ENCODE results near the gene CFTR. TPM values are rescaled to one million over a fixed set of nuclear protein-coding genes. Genes with fewer than 3 reads are reported as not detected.
"Not testable (repeated sequence)": the region's sequence is repeated elsewhere in the genome, so short reads cannot be mapped to it uniquely, and the experiment has no call there.

CFTR gene
- total RNA-seq, 2 donors from 2014 or later, result 2.0 to 3.5 TPM

DNA sequence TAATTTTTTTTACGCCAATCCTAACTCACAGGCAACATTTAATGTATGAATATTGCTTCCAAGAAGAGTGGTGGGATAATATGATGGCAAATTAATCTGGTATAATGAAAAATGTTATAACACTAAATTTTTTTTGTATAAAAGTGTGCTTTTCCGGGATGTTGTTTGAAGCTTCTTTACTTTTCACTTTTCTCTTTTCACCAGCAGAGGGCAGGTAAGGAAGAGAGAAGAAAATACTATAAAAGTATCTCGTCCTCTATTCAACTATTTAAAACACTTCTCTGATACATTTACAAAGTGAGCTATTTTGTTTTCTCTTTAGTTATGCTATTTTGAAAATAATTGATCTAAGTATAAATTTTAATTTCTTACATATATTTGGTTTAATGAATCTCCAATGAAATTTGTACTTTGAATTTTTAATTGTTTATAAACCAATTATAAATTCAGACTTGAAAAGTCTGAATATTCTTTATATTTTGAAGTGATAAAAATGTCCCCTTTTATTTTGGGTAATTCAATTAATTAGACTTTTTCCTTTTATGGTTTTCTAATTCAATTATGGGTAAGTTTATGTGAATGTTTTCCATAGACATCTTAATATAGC, 20.7 kb upstream of the CFTR start:
- no peak for DNase-seq
- no peaks in the 10 kb centered on the region for H3K36me3 Mint-ChIP-seq (ENCODE audit: low read depth)
- no peaks in the 10 kb centered on the region for H3K4me1 ChIP-seq (ENCODE audit: control insufficient read depth, insufficient read depth, low read length)
- TF ChIP-seq, protein P1, sequence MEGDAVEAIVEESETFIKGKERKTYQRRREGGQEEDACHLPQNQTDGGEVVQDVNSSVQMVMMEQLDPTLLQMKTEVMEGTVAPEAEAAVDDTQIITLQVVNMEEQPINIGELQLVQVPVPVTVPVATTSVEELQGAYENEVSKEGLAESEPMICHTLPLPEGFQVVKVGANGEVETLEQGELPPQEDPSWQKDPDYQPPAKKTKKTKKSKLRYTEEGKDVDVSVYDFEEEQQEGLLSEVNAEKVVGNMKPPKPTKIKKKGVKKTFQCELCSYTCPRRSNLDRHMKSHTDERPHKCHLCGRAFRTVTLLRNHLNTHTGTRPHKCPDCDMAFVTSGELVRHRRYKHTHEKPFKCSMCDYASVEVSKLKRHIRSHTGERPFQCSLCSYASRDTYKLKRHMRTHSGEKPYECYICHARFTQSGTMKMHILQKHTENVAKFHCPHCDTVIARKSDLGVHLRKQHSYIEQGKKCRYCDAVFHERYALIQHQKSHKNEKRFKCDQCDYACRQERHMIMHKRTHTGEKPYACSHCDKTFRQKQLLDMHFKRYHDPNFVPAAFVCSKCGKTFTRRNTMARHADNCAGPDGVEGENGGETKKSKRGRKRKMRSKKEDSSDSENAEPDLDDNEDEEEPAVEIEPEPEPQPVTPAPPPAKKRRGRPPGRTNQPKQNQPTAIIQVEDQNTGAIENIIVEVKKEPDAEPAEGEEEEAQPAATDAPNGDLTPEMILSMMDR (conservative IDR thresholded peaks at IDR 0.05), result peak; percentile 86
- H3K9me3 Mint-ChIP-seq, result peaks cover 3% of the 10 kb centered on the region
- H3K27ac ChIP-seq (ENCODE audit: low read depth, low read length), result no peak overlapping the region
- H3K4me3 Mint-ChIP-seq, result no peak overlapping the region
- H3K36me3 ChIP-seq (ENCODE audit: control insufficient read depth, insufficient read depth, low read length), result no peaks in the 10 kb centered on the region
- H3K27ac Mint-ChIP-seq, result no peak overlapping the region
- WGBS, 2 experiments (ENCODE audit: insufficient coverage in 1 of 2, insufficient read length in 1 of 2), result 83% methylated on average over 1 of the region's 3 CpGs; no CpG with 5 or more reads in 1 of the 2 experiments
- no peaks in the 10 kb centered on the region for H3K27me3 Mint-ChIP-seq (ENCODE audit: insufficient read depth)
- H3K9ac ChIP-seq (ENCODE audit: extremely low read depth, low read length, poor library complexity, severe bottlenecking), result no peak overlapping the region
- H3K4me3 ChIP-seq (ENCODE audit: low read length), result no peak overlapping the region
- no peaks in the 10 kb centered on the region for H3K27me3 ChIP-seq (ENCODE audit: control insufficient read depth, insufficient read depth, low read length, poor library complexity, severe bottlenecking)
- no peaks in the 10 kb centered on the region for H3K4me1 Mint-ChIP-seq
- no peaks in the 10 kb centered on the region for H3K9me3 ChIP-seq (ENCODE audit: control insufficient read depth, low read length)

DNA sequence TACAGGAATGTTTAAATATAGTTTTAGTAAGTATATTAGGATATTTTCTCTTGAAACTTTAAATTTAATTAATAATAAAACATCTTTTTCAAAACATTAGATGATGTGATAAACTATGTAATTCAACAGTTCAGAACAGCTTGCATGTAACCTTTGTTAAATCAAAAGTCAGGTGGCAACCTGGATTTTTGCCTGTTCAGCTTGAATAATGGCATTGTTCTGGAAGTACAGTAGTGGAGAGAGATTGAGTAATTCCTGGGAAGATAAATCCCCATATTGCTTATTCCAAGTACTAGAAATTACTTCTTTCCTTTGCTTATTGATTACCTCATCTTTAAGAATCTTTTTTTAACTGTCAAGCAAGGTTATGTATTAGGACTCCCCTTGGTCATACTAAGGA, 20.1 kb upstream of the CFTR start:
- H3K9me3 Mint-ChIP-seq, result peaks cover 3% of the 10 kb centered on the region
- no peak for DNase-seq
- no peaks in the 10 kb centered on the region for H3K4me1 Mint-ChIP-seq
- H3K27ac Mint-ChIP-seq, result no peak overlapping the region
- H3K9me3 ChIP-seq (ENCODE audit: control insufficient read depth, low read length), result no peaks in the 10 kb centered on the region
- H3K4me3 ChIP-seq (ENCODE audit: low read length), result no peak overlapping the region
- H3K9ac ChIP-seq (ENCODE audit: extremely low read depth, low read length, poor library complexity, severe bottlenecking), result no peak overlapping the region
- no peak overlapping the region for H3K27ac ChIP-seq (ENCODE audit: low read depth, low read length)
- no peaks in the 10 kb centered on the region for H3K27me3 ChIP-seq (ENCODE audit: control insufficient read depth, insufficient read depth, low read length, poor library complexity, severe bottlenecking)
- H3K36me3 Mint-ChIP-seq (ENCODE audit: low read depth), result no peaks in the 10 kb centered on the region
- H3K4me3 Mint-ChIP-seq, result no peak overlapping the region
- TF ChIP-seq, protein P1 (conservative IDR thresholded peaks at IDR 0.05), result no peak
- H3K4me1 ChIP-seq (ENCODE audit: control insufficient read depth, insufficient read depth, low read length), result no peaks in the 10 kb centered on the region
- no peaks in the 10 kb centered on the region for H3K36me3 ChIP-seq (ENCODE audit: control insufficient read depth, insufficient read depth, low read length)
- no peaks in the 10 kb centered on the region for H3K27me3 Mint-ChIP-seq (ENCODE audit: insufficient read depth)

DNA sequence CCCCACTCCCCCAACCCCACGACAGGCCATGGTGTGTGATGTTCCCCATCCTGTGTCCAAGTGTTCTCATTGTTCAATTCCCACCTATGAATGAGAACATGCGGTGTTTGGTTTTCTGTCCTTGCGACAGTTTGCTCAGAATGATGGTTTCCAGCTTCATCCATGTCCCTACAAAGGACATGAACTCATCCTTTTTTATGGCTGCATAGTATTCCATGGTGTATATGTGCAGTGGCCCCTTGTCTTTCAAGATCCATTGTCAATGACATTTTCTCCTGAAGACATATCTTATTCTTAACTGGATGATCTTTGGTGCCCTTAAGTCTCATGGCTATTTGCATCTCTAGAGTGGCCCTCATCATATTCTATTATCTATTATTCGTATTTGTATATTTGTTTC, 19.0 kb upstream of the CFTR start:
- H3K4me3 Mint-ChIP-seq; H3K27me3 Mint-ChIP-seq (ENCODE audit: insufficient read depth); H3K9ac ChIP-seq (ENCODE audit: extremely low read depth, low read length, poor library complexity, severe bottlenecking); DNase-seq; H3K27ac Mint-ChIP-seq; H3K4me1 Mint-ChIP-seq; H3K36me3 Mint-ChIP-seq (ENCODE audit: low read depth); H3K4me3 ChIP-seq (ENCODE audit: low read length); H3K27ac ChIP-seq (ENCODE audit: low read depth, low read length); H3K9me3 ChIP-seq (ENCODE audit: control insufficient read depth, low read length); H3K9me3 Mint-ChIP-seq; H3K4me1 ChIP-seq (ENCODE audit: control insufficient read depth, insufficient read depth, low read length); H3K36me3 ChIP-seq (ENCODE audit: control insufficient read depth, insufficient read depth, low read length); H3K27me3 ChIP-seq (ENCODE audit: control insufficient read depth, insufficient read depth, low read length, poor library complexity, severe bottlenecking): not testable (repeated sequence)
- 88% methylated on average over 1 of the region's 4 CpGs; no CpG with 5 or more reads in 1 of the 2 experiments for WGBS, 2 experiments (ENCODE audit: insufficient coverage in 1 of 2, insufficient read length in 1 of 2)

DNA sequence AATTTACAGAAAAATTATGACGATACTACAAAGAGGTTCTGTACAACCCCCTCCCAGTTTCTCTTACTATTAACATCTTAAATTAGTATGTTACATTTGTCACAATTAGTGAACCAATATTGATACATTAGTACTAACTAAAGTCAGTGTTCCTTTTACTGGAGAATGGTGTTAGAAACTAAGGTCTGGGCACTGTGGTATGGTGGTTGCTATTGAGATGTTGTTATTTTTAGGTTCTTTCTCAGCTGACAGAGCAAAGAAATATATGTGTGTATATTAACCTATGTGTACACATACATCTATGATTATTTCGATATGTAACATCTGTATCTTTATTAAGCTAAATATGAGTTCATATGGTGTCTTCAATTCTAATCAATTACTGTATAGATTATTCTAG, 11.7 kb upstream of the CFTR start:
- H3K27me3 Mint-ChIP-seq (ENCODE audit: insufficient read depth), result peaks cover 5% of the 10 kb centered on the region
- no CpG with 5 or more reads among the region's 2 CpGs for WGBS, 2 experiments (ENCODE audit: insufficient coverage in 1 of 2, insufficient read length in 1 of 2)
- Histone ChIP-seq H3K4me3 (ENCODE audit: low read length) (no peak overlapping the region), H3K9ac (ENCODE audit: extremely low read depth, low read length, poor library complexity, severe bottlenecking) (no peak overlapping the region), H3K27ac (ENCODE audit: low read depth, low read length) (no peak overlapping the region), H3K27me3 (ENCODE audit: control insufficient read depth, insufficient read depth, low read length, poor library complexity, severe bottlenecking) (no peaks in the 10 kb centered on the region), H3K36me3 (ENCODE audit: control insufficient read depth, insufficient read depth, low read length) (no peaks in the 10 kb centered on the region), H3K9me3 (ENCODE audit: control insufficient read depth, low read length) (no peaks in the 10 kb centered on the region), H3K4me1 (ENCODE audit: control insufficient read depth, insufficient read depth, low read length) (no peaks in the 10 kb centered on the region)
- H3K36me3 Mint-ChIP-seq (ENCODE audit: low read depth), result no peaks in the 10 kb centered on the region
- H3K9me3 Mint-ChIP-seq, result no peaks in the 10 kb centered on the region
- H3K27ac Mint-ChIP-seq, result no peak overlapping the region
- no peak overlapping the region for H3K4me3 Mint-ChIP-seq
- no peak for DNase-seq
- TF ChIP-seq, protein P1 (conservative IDR thresholded peaks at IDR 0.05), result no peak
- no peaks in the 10 kb centered on the region for H3K4me1 Mint-ChIP-seq
